Measurements from ENCODE around the gene TBX1. TPM values are rescaled to one million over a fixed set of nuclear protein-coding genes. Genes with fewer than 3 reads are reported as not detected.

The TBX1 gene
- total RNA-seq, 1 donor from 2014 or later: 6.8 TPM

DNA sequence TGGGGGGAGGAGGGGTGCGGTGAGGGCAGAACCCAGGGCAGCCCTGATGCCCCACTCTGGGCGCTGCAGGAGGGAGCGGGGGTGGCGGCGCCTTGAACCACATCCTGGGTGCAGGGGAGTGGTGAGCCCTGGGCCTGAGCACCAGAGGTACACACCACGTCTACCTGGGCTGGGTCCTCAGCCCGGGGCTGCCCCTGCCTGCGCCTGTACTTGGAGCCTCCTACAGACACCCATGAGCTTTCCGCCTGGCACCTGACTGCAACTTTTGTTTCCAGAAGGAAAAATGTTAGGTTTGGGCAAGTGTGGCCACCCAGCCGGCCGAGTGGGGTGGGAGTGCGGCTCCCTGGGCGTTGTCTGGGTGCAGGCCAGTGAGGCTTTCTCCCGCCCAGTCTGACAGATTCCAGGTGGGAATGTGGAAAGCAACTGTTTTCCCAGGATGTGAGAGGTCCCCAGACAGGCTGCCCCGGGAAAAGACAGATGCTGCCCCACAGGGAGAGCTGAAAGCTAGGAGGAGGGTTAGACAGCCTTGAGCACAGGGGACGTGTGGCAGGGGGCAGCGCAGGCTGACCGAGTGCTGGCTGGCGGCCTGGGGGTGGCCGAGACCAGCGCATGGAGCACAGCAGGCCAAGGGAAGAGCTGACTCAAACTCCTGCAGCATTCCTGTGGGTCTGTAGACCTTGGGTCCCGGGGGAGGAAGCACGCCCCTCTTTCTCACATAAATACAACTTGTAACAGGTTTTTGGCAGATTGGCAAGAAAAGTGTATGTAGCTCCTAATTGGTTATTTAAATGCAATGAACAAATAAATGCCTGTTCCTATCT is 50.0 kb downstream of the TBX1 start:
- DNase-seq (ENCODE audit: low read depth): peak; percentile 95
- peaks cover 22% of the 10 kb centered on the region for H3K4me1 Mint-ChIP-seq (ENCODE audit: low read depth, unreplicated experiment)

DNA sequence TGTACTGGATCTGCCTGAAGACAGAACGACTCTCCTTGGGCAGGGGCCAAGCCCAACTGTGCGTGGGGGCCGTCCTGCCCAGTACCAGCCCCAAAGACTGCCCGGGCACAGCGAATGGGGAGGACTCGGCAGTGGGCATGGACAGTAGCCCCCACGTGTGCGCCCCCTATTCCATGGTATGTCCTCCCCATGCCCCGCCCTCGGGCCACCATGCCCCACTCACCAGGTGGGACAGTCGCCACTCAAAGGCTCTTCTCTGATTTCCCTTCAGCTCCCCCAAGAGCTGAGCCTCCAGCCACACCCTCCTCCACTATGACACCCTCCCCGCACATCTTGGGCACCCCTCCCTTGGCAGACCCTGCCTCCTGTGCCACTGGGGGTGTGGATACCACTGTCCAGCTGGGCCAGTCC is 50.6 kb downstream of the TBX1 start:
- H3K27ac ChIP-seq (ENCODE audit: low read depth, low read length): no peak overlapping the region
- no peak for DNase-seq (ENCODE audit: low read depth)
- H3K79me2 ChIP-seq (ENCODE audit: insufficient read depth, low read length): no peaks in the 10 kb centered on the region
- Mint-ChIP-seq H3K4me1 (ENCODE audit: low read depth, unreplicated experiment) (peaks cover 17% of the 10 kb centered on the region), H3K36me3 (ENCODE audit: low read depth, unreplicated experiment) (peaks cover 15% of the 10 kb centered on the region), H3K27me3 (ENCODE audit: low read depth, unreplicated experiment) (peaks cover 13% of the 10 kb centered on the region), H3K27ac (ENCODE audit: unreplicated experiment) (no peak overlapping the region), H3K4me3 (ENCODE audit: unreplicated experiment) (no peak overlapping the region), H3K9me3 (ENCODE audit: unreplicated experiment) (no peaks in the 10 kb centered on the region)
- H3K4me1 ChIP-seq (ENCODE audit: insufficient read depth, low read length): peaks cover 22% of the 10 kb centered on the region
- peaks cover 2% of the 10 kb centered on the region for H3K27me3 ChIP-seq (ENCODE audit: insufficient read depth, low read length)
- no peak for FAIRE-seq
- no peak for TF ChIP-seq CTCF (IDR thresholded peaks at IDR 0.05; ENCODE audit: insufficient read depth, low read depth, low read length)
- no peak for TF ChIP-seq EZH2 (IDR thresholded peaks at IDR 0.05; ENCODE audit: insufficient read depth, low read length)
- H3K4me2 ChIP-seq (ENCODE audit: low read length): peak overlapping the region; percentile 62
- H3K36me3 ChIP-seq (ENCODE audit: insufficient read depth, low read length): no peaks in the 10 kb centered on the region
- no peak overlapping the region for H3K9ac ChIP-seq (ENCODE audit: low read length)
- H3K4me3 ChIP-seq (ENCODE audit: insufficient read depth, low read depth, low read length): no peak overlapping the region
- no peak overlapping the region for H2AFZ ChIP-seq (ENCODE audit: low read depth, low read length)
- H3K9me3 ChIP-seq (ENCODE audit: insufficient read depth, low read depth, low read length): no peaks in the 10 kb centered on the region
- H4K20me1 ChIP-seq (ENCODE audit: insufficient read depth, low read length): peaks cover 13% of the 10 kb centered on the region

More for the DNA sequence above, 50.0 kb downstream of the TBX1 start:
- H3K9me3 ChIP-seq (ENCODE audit: insufficient read depth, low read depth, low read length): no peaks in the 10 kb centered on the region
- peak overlapping the region; percentile 15 for H2AFZ ChIP-seq (ENCODE audit: low read depth, low read length)
- Mint-ChIP-seq H3K27me3 (ENCODE audit: low read depth, unreplicated experiment) (peaks cover 13% of the 10 kb centered on the region), H3K27ac (ENCODE audit: unreplicated experiment) (no peak overlapping the region), H3K36me3 (ENCODE audit: low read depth, unreplicated experiment) (peaks cover 18% of the 10 kb centered on the region), H3K9me3 (ENCODE audit: unreplicated experiment) (no peaks in the 10 kb centered on the region), H3K4me3 (ENCODE audit: unreplicated experiment) (no peak overlapping the region)
- H4K20me1 ChIP-seq (ENCODE audit: insufficient read depth, low read length): peaks cover 13% of the 10 kb centered on the region
- H3K27ac ChIP-seq (ENCODE audit: low read depth, low read length): no peak overlapping the region
- no peak overlapping the region for H3K9ac ChIP-seq (ENCODE audit: low read length)
- H3K36me3 ChIP-seq (ENCODE audit: insufficient read depth, low read length): no peaks in the 10 kb centered on the region
- H3K4me2 ChIP-seq (ENCODE audit: low read length): peak overlapping the region; percentile 62
- H3K79me2 ChIP-seq (ENCODE audit: insufficient read depth, low read length): no peaks in the 10 kb centered on the region
- no peak for FAIRE-seq
- TF ChIP-seq CTCF (IDR thresholded peaks at IDR 0.05; ENCODE audit: insufficient read depth, low read depth, low read length): no peak
- no peak for TF ChIP-seq EZH2 (IDR thresholded peaks at IDR 0.05; ENCODE audit: insufficient read depth, low read length)
- H3K4me3 ChIP-seq (ENCODE audit: insufficient read depth, low read depth, low read length): no peak overlapping the region
- peaks cover 2% of the 10 kb centered on the region for H3K27me3 ChIP-seq (ENCODE audit: insufficient read depth, low read length)
- H3K4me1 ChIP-seq (ENCODE audit: insufficient read depth, low read length): peaks cover 26% of the 10 kb centered on the region

All from astrocyte (in vitro differentiated cells and primary cell).